ENCODE measurements around the gene BAIAP2. TPM values are rescaled to one million over a fixed set of nuclear protein-coding genes. Genes with fewer than 3 reads are reported as not detected.

The BAIAP2 gene
- total and polyA plus RNA-seq, 2 donors (not counting 3 experiments of a cell fraction or from before 2014, with no cell fraction given) = 12.3 to 18.6 TPM

- Histone ChIP-seq H3K36me3 (ENCODE audit: control insufficient read depth in 2 of 2, extremely low read depth in 1 of 2, insufficient read depth in 2 of 2, low read length in 2 of 2) (no peaks in the 10 kb centered on the region), H3K27me3 (ENCODE audit: control insufficient read depth in 2 of 2, insufficient read depth in 2 of 2, low read length in 2 of 2) (no peaks in the 10 kb centered on the region), H3K9me3 (replicated peaks; ENCODE audit: control insufficient read depth, insufficient read depth, low read length) (no peaks in the 10 kb centered on the region), H4K20me1 (replicated peaks; ENCODE audit: control insufficient read depth, extremely low read depth, insufficient read depth, low read length) (no peaks in the 10 kb centered on the region), H3K4me2 (ENCODE audit: insufficient read depth, low read length) (no peak overlapping the region), H3K4me3 (replicated peaks in 1 of 3; ENCODE audit: insufficient read depth in 1 of 3, low read depth in 1 of 3, low read length in 3 of 3) (no peak overlapping the region), H3K9ac (replicated peaks; ENCODE audit: extremely low read depth, insufficient read depth, low read length) (no peak overlapping the region), H3K9me1 (replicated peaks; ENCODE audit: control insufficient read depth, extremely low read depth, insufficient read depth, low read length) (no peaks in the 10 kb centered on the region), H2AFZ (ENCODE audit: low read depth, low read length) (no peak overlapping the region), H3K4me1 (ENCODE audit: control insufficient read depth, extremely low read depth, insufficient read depth, low read length) (peaks cover 4% of the 10 kb centered on the region), H3K27ac (ENCODE audit: insufficient read depth, low read depth, low read length) (no peak overlapping the region), H3K79me2 (ENCODE audit: control insufficient read depth, insufficient read depth, low read length) (no peaks in the 10 kb centered on the region)
- ChIA-PET CTCF (interaction anchor here (0.9 to 1.0 kb wide), 2 partner anchors 15 to 49 kb away, joined by 3 to 4 read pairs; no protein-coding TSS in a partner anchor), POLR2A (no interaction called here)
- no peak for DNase-seq (ENCODE audit: low read depth, low spot score)
- no TSS peak for BruUV-seq (replicated peaks)
- TF ChIP-seq FOS (IDR thresholded peaks at IDR 0.05; ENCODE audit: borderline replicate concordance, insufficient read depth, low read length) = no peak
- TF ChIP-seq POLR2AphosphoS5 (IDR thresholded peaks at IDR 0.05; ENCODE audit: insufficient read depth, low read depth, low read length) = no peak
- TF ChIP-seq MYC (IDR thresholded peaks at IDR 0.05; ENCODE audit: low read depth, low read length) = no peak
- TF ChIP-seq MAX (IDR thresholded peaks at IDR 0.05; ENCODE audit: insufficient read depth, insufficient read length) = no peak
- no peak for TF ChIP-seq CTCF (IDR thresholded peaks at IDR 0.05; ENCODE audit: extremely low read depth in 1 of 2, insufficient read depth in 1 of 2, low read depth in 1 of 2, low read length in 2 of 2)
- dilution Hi-C loops (cut with MboI; ENCODE audit: extremely low pct_ligation_motif_present, low sequenced_read_pairs) = no loop called here
- intact Hi-C loops (cut with micrococcal nuclease) = no loop called here
- FAIRE-seq = no peak
These were observed 123.1 kb downstream of the BAIAP2 start for GRCh38 chr17:81157848-81158687.

All from endothelial cell of umbilical vein (primary cell).